Activated B cell treated with CpG ODN at 0.5 μM for 24 hours (primary cell): Measurements from ENCODE around the gene LUZP2. TPM values are rescaled to one million over a fixed set of nuclear protein-coding genes. Genes with fewer than 3 reads are reported as not detected.

Experiments used
- ATAC-seq: fragments of 200-7000 bp; cut with Tn5 transposase; one replicate; pipeline ENCODE4 v1.10.0; 2021; ENCODE audit warnings: low read depth, mild to moderate bottlenecking, moderate library complexity
- CTCF ChIA-PET: fragments of 350-600 bp; sonication (Branson Sonifier 250); formaldehyde crosslinking; loops from one replicate; lab custom pipeline; 2021; ENCODE audit warnings: antibody characterized with exemption; lab: Charles Lee
- POLR2A ChIA-PET: fragments of 350-600 bp; sonication (Branson Sonifier 250); formaldehyde crosslinking; loops from one replicate; lab custom pipeline; 2021; ENCODE audit warnings: antibody characterized with exemption; lab: Charles Lee
- DNase-seq: peaks from one replicate; pipeline ENCODE4 v3.0.0; 2022
- H3K27ac Mint-ChIP-seq: one replicate; pipeline ENCODE4 v1.8.0; 2020; ENCODE audit warnings: mixed read lengths
- H3K27me3 Mint-ChIP-seq: one replicate; pipeline ENCODE4 v1.8.0; 2021; ENCODE audit warnings: mixed read lengths
- H3K36me3 Mint-ChIP-seq: one replicate; pipeline ENCODE4 v1.8.0; 2021; ENCODE audit warnings: low read depth, mixed read lengths
- H3K4me1 Mint-ChIP-seq: one replicate; pipeline ENCODE4 v1.8.0; 2021; ENCODE audit warnings: mixed read lengths
- H3K4me3 Mint-ChIP-seq: one replicate; pipeline ENCODE4 v1.8.0; 2020; ENCODE audit warnings: mild to moderate bottlenecking, mixed read lengths
- H3K9me3 Mint-ChIP-seq: one replicate; pipeline ENCODE4 v1.8.0; 2020; ENCODE audit warnings: mixed read lengths
- CTCF ChIP-seq: fragments of 200-600 bp; IDR thresholded peaks from one replicate; pipeline ENCODE4 v1.8.0; 2022; ENCODE audit warnings: antibody characterized with exemption, mild to moderate bottlenecking
- intact Hi-C: fragments of 100-400 bp; cut with micrococcal nuclease; formaldehyde crosslinking; loops from one replicate; pipeline ENCODE4 v1.15.1; 2024
- total RNA-seq: library from RNA; stranded (reverse); gene quantifications from 2 replicates; pipeline ENCODE4 v1.2.3, GENCODE V29; 2022

The LUZP2 gene
- total RNA-seq, 1 donor from 2014 or later, result not detected

DNA sequence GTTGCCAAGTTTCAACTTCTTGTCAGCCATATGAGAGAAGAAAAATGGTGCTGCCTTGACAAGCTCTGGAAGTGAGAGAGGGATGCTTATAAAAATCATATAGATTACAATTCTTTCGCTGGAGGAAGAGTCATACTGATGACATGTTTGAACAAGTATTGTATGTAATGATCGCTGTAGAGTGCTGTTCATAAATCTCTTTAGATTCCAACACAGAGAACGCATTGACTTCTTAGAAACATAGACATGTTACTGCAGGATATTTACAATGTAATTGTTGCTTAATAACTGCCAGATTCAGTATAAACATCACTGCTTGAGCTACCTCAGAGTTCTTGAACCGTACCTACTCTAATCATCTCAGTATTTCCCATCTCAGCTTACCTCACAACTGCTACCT lies 571.6 kb downstream of the LUZP2 start:
- H3K4me1 Mint-ChIP-seq, result no peaks in the 10 kb centered on the region

GRCh38 chr11:25094085-25094802 lies 597.4 kb downstream of the LUZP2 start:
- intact Hi-C loops, result no loop called here
- H3K4me1 Mint-ChIP-seq, result no peaks in the 10 kb centered on the region
- no peak overlapping the region for H3K27ac Mint-ChIP-seq
- H3K4me3 Mint-ChIP-seq, result no peak overlapping the region
- no peaks in the 10 kb centered on the region for H3K9me3 Mint-ChIP-seq
- H3K36me3 Mint-ChIP-seq, result no peaks in the 10 kb centered on the region
- POLR2A ChIA-PET, result no interaction called here
- CTCF ChIA-PET, result no interaction called here
- H3K27me3 Mint-ChIP-seq, result no peaks in the 10 kb centered on the region
- no peak for TF ChIP-seq CTCF
- DNase-seq (no peak), ATAC-seq (no peak)

More for the DNA sequence above, 571.6 kb downstream of the LUZP2 start:
- Mint-ChIP-seq H3K27ac (no peak overlapping the region), H3K9me3 (peaks cover 7% of the 10 kb centered on the region), H3K36me3 (no peaks in the 10 kb centered on the region), H3K4me3 (no peak overlapping the region), H3K27me3 (no peaks in the 10 kb centered on the region)
- TF ChIP-seq CTCF, result no peak
- CTCF ChIA-PET, result no interaction called here
- POLR2A ChIA-PET, result no interaction called here
- DNase-seq (no peak), ATAC-seq (no peak)
- intact Hi-C loops, result no loop called here

DNA sequence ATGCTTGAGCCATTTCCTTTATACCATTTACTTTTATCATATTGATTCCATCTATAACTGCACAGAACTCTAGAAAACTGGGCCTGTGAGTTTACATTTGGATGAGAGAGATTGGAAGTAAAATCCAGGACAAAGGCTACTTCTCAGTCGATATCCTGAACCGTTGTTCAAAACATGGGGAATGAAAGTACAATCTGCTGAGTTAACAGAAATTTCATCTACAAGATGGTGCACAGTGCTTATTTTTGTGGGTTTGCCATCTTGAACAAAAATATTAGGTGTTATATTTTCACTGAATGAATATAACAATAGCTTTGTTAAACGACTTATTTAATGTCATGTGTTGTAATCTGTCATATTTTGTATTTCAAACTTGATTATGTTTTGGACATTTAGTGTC lies 622.6 kb downstream of the LUZP2 start:
- no peak for DNase-seq
- Mint-ChIP-seq H3K27ac (no peak overlapping the region), H3K36me3 (no peaks in the 10 kb centered on the region), H3K4me3 (no peak overlapping the region), H3K27me3 (no peaks in the 10 kb centered on the region), H3K9me3 (peaks cover 3% of the 10 kb centered on the region), H3K4me1 (no peaks in the 10 kb centered on the region)
- intact Hi-C loops, result no loop called here
- ATAC-seq, result no peak
- POLR2A ChIA-PET, result no interaction called here
- CTCF ChIA-PET, result no interaction called here
- TF ChIP-seq CTCF, result no peak
